LNCAP (cell line): ENCODE measurements around the gene TMEM30A.

Experiments used
- TF ChIP-seq, protein P1 (sequence below): fragments of 450-650 bp; IDR thresholded peaks from 2 replicates; pipeline ENCODE4 v1.5.1; 2017; ENCODE audit warnings: mild to moderate bottlenecking

The TMEM30A gene

DNA sequence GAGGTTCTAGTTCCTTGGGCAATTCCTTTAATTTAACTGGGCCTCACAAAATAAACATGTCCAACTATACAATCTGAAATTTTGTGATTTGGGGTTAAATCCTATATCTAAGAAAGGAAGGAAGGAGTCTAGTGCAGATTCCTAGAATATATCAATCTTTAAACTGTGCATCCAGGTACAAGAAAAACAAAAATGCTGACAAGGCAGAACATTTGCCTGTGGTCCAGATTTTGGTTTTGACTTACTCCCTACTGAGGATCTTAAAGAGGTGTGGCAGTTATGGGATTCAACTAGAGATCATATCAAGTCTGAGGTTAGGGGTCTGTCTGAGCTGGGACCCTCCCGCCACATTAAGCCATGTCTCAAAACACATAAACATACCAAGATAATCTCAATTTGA is 23.3 kb downstream of the TMEM30A start:
- TF ChIP-seq, protein P1, sequence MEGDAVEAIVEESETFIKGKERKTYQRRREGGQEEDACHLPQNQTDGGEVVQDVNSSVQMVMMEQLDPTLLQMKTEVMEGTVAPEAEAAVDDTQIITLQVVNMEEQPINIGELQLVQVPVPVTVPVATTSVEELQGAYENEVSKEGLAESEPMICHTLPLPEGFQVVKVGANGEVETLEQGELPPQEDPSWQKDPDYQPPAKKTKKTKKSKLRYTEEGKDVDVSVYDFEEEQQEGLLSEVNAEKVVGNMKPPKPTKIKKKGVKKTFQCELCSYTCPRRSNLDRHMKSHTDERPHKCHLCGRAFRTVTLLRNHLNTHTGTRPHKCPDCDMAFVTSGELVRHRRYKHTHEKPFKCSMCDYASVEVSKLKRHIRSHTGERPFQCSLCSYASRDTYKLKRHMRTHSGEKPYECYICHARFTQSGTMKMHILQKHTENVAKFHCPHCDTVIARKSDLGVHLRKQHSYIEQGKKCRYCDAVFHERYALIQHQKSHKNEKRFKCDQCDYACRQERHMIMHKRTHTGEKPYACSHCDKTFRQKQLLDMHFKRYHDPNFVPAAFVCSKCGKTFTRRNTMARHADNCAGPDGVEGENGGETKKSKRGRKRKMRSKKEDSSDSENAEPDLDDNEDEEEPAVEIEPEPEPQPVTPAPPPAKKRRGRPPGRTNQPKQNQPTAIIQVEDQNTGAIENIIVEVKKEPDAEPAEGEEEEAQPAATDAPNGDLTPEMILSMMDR = no peak

DNA sequence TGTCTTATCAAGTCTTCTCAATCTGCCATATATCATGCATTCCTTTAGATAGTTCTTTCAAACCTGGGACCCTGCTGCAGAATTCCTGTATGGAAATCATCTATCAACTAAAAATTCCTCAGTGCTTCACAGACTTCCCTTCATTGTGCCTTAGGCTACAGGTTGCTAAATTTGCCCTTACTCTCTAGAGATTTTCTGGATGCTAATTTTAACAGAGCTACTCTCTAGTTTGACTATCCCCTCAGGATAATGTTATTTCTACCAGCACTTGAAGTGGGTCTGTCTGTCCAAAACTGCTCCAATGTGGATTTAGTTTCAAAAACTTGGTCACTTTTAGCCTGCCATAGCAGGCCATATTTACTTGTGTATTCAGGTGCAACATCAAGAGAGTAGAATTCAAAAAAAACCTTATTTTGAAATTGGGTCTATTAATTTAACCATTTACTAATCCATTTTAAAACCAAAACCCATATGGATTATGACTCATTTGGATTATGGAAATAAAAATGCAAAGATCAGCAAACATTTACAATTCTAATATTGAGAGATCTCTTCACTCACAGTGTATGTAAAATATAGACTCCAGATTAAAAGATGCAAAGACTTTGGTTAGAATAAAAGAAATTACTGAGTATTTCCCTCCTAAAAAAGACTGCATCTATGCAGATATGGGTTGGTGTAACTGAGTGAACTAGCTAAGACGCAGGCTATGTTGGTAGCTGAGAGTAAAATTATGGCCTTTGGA is 27.1 kb downstream of the TMEM30A start:
- TF ChIP-seq, protein P1 = no peak

DNA sequence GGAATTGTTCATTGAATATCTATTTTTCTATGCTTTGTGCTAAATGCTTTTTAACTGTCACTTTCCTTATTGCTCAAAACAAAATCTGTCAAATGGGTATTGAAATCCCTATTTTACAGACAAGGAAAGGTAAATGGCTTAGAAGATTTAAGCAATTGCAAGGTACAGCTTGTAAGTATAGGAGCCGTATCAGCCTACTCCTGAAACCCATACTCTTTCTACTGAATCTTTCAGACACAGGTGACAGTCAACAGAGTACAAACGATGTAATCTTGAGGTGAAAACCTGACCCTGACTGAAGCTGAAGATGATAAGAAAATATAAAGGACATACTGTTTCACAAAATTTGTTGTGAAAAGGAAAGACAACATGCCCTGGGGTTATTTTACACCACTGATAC is 34.0 kb downstream of the TMEM30A start:
- TF ChIP-seq, protein P1 = no peak

DNA sequence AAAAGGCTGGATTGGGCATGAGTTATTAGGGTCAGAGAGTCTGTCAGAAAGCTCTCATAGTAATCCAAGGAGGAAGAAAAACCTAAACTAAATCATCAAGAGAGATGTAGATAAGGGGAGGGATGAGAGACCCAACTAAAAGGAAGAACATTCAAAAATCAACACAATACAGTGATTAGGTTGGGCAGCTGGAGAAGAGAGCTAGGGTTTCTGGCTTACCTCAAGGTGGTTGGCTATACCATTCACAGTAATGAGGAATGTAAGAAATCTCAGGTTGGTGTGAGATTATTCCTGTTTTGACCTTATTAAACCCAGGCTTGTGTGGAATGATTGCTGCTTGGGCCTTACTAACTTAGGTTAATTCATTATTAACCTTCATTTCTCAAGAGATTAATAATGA is 34.8 kb downstream of the TMEM30A start:
- TF ChIP-seq, protein P1 = no peak

DNA sequence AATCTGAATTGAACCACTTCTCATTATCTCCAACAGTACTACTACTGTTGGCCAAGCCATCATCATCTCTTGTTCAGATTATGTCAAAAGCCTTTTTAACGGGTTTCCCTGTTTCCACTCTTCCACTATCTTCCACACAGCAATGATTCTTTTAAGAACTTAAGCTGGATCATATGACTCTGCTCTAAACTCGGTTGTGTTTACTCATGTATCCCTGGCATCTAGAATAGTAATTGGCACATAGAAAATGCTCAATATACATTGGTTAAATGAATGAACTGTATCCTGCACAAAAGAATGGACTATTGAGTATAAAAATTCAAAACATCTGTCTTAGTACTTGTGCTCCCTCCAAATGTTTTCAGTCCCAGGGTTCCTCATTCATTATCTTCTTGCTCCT is 38.2 kb downstream of the TMEM30A start:
- TF ChIP-seq, protein P1 = no peak

DNA sequence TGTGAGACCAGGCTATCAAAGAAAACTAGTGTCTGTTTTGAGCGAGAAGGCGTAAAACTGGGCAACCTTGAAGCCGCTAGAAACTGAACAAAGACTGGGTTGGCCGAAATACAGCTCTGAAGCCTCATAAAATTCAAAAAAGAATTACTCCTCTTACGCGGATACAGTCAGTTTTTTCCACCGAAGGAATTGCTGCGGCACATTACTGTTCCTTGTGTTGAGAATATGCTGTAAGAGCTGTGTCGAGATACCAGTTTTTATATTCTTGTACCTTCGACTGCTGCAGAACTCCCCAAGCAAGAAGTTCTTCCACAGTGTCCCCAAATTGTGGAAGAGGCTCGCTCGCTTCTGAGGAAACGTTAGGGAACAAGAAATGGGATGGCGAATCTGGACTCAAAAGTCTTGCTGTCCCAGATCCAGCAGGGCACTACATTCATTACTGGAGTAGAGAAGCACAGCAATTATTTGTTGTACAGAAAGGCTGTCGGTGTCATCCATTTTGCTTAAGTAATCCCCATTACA is 40.5 kb downstream of the TMEM30A start:
- TF ChIP-seq, protein P1 = no peak

DNA sequence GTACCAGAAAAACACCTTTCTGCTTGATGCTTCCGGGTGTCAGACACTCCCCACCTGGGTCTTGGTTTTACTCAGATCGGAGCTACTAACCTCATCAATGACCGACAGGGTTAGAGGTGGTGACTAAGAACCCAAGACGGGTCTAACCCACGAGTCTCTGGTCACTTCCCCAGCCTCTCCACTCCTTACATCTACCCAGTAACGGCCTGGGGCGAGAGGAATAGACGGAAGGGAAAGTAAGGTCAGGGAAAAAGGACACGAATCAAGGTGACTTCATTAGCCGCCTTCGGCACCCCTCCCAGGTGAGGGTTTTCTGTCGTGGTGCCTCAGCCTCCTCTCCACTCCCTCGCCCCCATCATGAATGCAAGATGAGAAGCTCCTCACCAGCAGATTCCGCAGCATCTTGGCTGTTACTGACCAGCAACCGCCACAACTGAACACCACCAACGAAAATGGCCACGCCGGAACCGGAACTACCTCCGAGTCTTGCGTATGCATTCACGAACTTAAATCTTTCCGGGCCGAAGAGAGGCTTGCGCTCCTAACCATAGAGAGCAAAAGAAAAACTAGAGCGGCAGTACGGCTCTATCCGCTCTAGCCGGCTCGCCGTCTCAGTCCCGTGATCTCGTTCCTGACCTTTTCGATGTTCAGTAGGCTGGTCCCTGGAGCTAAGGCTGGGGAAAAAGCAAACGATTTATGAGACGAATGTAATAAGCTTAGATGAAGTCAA is 41.1 kb downstream of the TMEM30A start, which contains the start of gene COX7A2:
COX7A2 (minus strand) TSS at position 469 of the 730 bp plus-strand sequence; CDS start at position 402, 67 bp downstream.
- TF ChIP-seq, protein P1 = no peak
